GM19035 (cell line): ENCODE measurements around the gene PRKCA.
"Not testable (repeated sequence)": the region's sequence is repeated elsewhere in the genome, so short reads cannot be mapped to it uniquely, and the experiment has no call there.

Experiments
- ATAC-seq: cut with Tn5 transposase; IDR thresholded peaks from one replicate; pipeline ENCODE4 v1.9.1; 2021; ENCODE audit not compliant: unreplicated experiment

PRKCA gene

GRCh38 chr17:66349521-66350254, 47.3 kb downstream of the PRKCA start:
- no peak for ATAC-seq

GRCh38 chr17:66350576-66350975, 48.2 kb downstream of the PRKCA start:
- not testable (repeated sequence) for ATAC-seq

DNA sequence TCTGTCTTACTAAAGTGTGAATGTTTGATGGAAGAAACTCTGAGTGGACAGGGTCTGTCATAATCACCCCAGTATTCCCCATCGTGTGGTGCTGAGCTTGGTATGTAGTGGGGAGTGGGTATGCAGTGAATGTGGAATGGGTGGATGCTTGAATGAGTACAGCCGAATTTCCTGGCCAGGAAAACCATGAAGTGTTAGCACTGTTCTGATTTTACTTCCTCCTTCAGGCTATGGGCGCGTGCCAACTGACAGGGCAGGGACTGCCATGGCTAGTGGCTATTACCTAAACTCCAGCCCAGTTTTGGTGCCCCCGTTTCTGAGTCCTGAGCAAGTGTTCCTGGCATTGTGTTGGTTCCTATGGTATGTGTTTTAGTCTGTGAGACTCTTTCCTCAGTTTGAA, 48.6 kb downstream of the PRKCA start:
- no peak for ATAC-seq

- no peak for ATAC-seq
These were observed 49.3 kb downstream of the PRKCA start for GRCh38 chr17:66351701-66352100.

DNA sequence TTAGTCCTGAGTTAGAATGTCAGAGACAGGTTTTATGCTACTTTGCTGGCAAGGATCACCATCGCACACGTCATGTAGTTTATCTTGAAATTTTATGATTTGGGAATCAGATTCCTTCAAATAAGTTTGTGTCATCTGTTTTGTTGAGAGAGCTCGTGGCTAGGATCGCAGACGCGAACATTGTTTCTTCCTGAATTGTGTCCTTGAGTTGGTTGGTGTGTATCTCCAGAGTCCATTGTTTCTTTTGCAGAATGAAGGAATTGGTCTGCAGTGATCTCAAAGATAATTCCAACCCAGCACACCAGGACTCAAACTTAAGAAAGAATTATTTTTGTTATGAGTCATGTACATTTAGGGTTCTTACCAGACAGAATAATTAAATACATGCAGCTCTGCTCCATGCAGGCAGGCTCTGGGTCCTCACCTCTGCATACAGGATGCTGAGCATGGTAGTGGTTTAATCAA, 51.6 kb downstream of the PRKCA start:
- ATAC-seq, result no peak

DNA sequence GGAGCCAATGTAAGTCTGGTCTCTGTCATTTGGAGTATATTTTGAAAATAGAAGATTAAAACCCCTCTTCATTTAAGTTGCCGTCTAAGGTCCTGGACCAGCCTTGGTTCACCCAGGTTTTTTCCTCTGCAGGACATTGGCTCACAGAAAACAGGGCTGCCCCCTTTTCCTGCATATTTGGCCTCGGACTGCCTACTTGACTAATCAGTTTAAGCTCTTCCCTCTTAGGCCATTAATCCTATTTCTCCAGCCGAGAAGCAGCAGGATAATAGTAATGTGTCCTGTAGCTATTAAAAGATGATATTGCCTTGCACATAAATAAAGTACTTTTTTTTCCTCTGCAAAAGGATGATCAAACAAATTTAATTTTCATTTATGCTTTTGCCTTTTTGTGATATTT, 52.1 kb downstream of the PRKCA start:
- no peak for ATAC-seq

DNA sequence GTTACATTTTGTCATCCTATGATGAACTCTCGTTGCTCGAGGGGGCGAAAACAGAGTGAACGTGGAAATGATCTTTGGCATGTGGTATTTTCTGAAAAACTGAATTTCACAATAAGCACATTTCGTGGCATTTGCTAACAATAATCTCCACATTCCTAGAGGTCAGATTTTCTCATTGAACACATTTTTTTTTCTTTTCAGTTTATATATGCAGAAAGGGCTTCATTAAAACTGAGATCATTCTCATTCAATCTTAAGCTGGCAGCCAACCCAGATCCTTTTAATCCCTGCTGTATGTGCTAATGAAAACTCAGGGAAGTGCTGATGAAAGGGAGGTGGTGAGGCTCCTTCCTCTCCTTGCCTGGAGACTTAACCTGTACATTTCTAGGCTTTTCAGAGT, 52.6 kb downstream of the PRKCA start:
- ATAC-seq, result no peak

GRCh38 chr17:66355510-66355909, 53.1 kb downstream of the PRKCA start:
- ATAC-seq, result no peak

GRCh38 chr17:66357037-66357436, 54.6 kb downstream of the PRKCA start:
- ATAC-seq, result no peak

GRCh38 chr17:66359351-66359750, 56.9 kb downstream of the PRKCA start:
- no peak for ATAC-seq

- ATAC-seq, result not testable (repeated sequence)
These were observed 58.6 kb downstream of the PRKCA start for GRCh38 chr17:66360961-66361565.

DNA sequence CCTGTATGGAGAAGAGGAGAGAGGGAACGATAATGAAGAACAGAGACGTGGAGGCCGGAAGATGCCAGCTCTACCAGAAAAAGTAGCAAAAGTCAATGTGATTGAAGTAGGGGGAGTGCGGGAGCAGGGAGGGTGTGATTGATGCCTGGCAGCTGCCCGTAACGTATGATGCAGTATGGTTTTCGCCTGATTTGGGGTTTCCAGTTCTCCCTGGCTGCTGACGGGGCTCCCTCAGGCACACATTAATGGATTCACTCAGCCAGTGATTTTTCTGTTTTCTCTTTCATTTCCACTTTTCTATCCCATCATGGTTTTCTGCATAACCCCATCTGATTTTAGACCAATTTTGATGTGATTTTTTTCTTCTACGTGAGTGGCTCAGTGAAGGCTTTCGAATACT, 62.1 kb downstream of the PRKCA start:
- ATAC-seq, result no peak

DNA sequence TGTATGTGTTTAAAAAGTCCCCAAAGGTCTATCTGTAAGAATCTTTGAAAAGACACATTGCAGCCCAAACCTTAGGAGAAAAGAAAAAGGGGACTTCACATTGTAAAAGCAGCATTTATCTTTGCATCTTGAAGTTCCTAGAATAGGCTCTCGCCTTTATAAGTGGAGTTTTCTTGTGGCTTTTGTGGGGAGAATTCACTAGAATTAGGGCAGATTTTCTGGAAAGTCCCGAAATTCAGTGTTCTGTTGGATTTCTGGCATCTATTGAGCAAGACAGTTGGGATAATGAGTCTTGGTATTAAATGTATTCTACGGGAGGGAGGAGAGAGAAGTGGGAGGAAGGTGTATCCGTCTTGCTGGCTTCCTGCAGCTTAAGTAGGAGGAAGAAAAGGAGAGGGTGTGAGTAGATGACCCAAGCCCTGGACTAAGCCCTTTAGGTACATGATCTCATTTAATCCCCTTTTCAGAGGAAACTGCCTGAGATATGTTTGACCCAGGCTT, 62.6 kb downstream of the PRKCA start:
- no peak for ATAC-seq

- ATAC-seq, result no peak
These were observed 63.5 kb downstream of the PRKCA start for GRCh38 chr17:66365903-66366302.

- no peak for ATAC-seq
These were observed 64.7 kb downstream of the PRKCA start for GRCh38 chr17:66367107-66367506.

DNA sequence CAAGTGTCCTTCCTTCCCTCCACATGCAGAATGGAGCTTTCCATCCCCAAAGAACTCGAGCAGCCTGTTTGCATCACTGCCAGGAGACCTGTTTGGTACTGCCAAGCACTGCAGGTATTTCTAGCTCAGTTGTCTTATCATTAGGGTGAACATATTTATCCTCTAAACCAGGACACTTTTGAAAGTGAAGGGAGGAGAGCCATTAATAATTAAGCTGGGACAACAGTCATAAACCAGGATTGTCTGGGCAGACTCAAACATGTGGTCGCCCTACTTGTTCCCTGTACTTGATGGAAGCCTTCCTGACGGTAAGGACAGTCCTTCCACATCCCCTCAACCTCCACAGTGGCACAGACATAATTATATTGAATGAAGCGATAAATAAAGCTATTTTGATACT, 67.4 kb downstream of the PRKCA start:
- ATAC-seq, result no peak

- ATAC-seq, result no peak
These were observed 69.1 kb downstream of the PRKCA start for GRCh38 chr17:66371561-66371960.

- ATAC-seq, result no peak
These were observed 69.8 kb downstream of the PRKCA start for GRCh38 chr17:66372182-66372581.

GRCh38 chr17:66373079-66373478, 70.7 kb downstream of the PRKCA start:
- ATAC-seq, result no peak

- no peak for ATAC-seq
These were observed 71.8 kb downstream of the PRKCA start for GRCh38 chr17:66373944-66374817.

- no peak for ATAC-seq
These were observed 72.7 kb downstream of the PRKCA start for GRCh38 chr17:66375121-66375520.

DNA sequence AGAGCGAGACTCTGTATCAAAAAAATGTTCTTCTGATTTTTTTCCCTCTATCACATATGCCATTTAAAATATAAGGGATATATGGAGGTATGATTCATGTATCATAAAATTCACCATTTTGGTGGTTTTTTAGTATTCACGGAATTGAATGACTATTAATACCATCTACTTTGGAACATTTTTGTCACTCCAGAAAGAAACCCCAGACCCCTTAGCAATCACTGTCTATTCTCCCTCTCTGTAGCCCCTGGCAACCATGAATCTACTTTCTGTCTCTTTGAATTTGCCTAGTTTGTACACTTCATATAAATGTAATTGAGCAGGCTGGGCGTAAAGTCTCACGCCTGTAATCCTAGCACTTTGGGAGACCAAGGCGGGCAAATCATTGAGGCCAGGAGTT, 75.9 kb downstream of the PRKCA start:
- ATAC-seq, result no peak
